Measurements from ENCODE around the gene TJP3. TPM values are rescaled to one million over a fixed set of nuclear protein-coding genes. Genes with fewer than 3 reads are reported as not detected.

TJP3 gene
- total and polyA plus RNA-seq, 10 of the 15 experiments (the other 5 are each of a cell fraction or from before 2014, with no cell fraction given) = 0.04 to 1.2 (median 0.29) TPM; not detected in 6

GRCh38 chr19:3723883-3724282 is 15.7 kb downstream of the TJP3 start (continued):
- TF ChIP-seq POLR2A (IDR thresholded peaks at IDR 0.05; ENCODE audit: low read depth, low read length) (no peak), NFIC (IDR thresholded peaks at IDR 0.05; ENCODE audit: low read depth, low read length) (no peak), E2F4 (IDR thresholded peaks at IDR 0.05; ENCODE audit: low read depth, low read length) (no peak), NFYB (IDR thresholded peaks at IDR 0.05; ENCODE audit: insufficient read depth, low read depth, low read length) (no peak)

GRCh38 chr19:3725121-3725520 is 16.9 kb downstream of the TJP3 start:
- SMC1A ChIA-PET (ENCODE audit: uncharacterized antibody, unreplicated experiment) = no interaction called here
- Histone ChIP-seq H2AFZ (ENCODE audit: control insufficient read depth, low read depth, low read length) (no peak overlapping the region), H3K36me3 (ENCODE audit: control insufficient read depth in 2 of 2, insufficient read depth in 2 of 2, low read length in 1 of 2) (no peaks in the 10 kb centered on the region), H3K27ac (ENCODE audit: control insufficient read depth, insufficient read depth) (no peak overlapping the region), H3K4me3 (no peak overlapping the region), H3K4me1 (ENCODE audit: control insufficient read depth, insufficient read depth, low read length) (no peaks in the 10 kb centered on the region), H3K79me2 (ENCODE audit: control insufficient read depth, insufficient read depth, low read length) (no peaks in the 10 kb centered on the region), H3K9ac (ENCODE audit: control insufficient read depth, insufficient read depth, low read length) (no peak overlapping the region), H4K20me1 (ENCODE audit: control insufficient read depth, insufficient read depth) (no peaks in the 10 kb centered on the region), H3K9me3 (replicated peaks; ENCODE audit: control insufficient read depth, insufficient read depth, low read length) (no peaks in the 10 kb centered on the region), H3K27me3 (replicated peaks in 1 of 2; ENCODE audit: control insufficient read depth in 2 of 2, insufficient read depth in 2 of 2, low read length in 1 of 2) (peaks cover 1 to 3% of the 10 kb centered on the region in 2 experiments; a peak in 1 of 4 replicates), H3K4me2 (ENCODE audit: control insufficient read depth, insufficient read depth) (no peak overlapping the region)
- POLR2A ChIA-PET = no interaction called here
- RAD21 ChIA-PET (ENCODE audit: unreplicated experiment) = interaction anchor here (0.6 to 0.7 kb wide), 2 partner anchors 15 to 264 kb away, joined by 3 read pairs; no protein-coding TSS in a partner anchor
- FAIRE-seq (no peak), DNase-seq (ENCODE audit: low read depth, low spot score) (no peak), ATAC-seq (no peak)
- in situ Hi-C loops (cut with MboI) = no loop called here
- no TSS peak for BruUV-seq (replicated peaks)
- CTCF ChIA-PET = no interaction called here
- TF ChIP-seq MTA3 (IDR thresholded peaks at IDR 0.05; ENCODE audit: borderline replicate concordance, low read length) (no peak), TCF3 (IDR thresholded peaks at IDR 0.05; ENCODE audit: borderline replicate concordance, insufficient read depth, low read depth, low read length) (no peak), TCF7 (IDR thresholded peaks at IDR 0.05; ENCODE audit: borderline replicate concordance) (no peak), MYB (IDR thresholded peaks at IDR 0.05; ENCODE audit: borderline replicate concordance, low read depth, low read length) (no peak), FOXM1 (IDR thresholded peaks at IDR 0.05; ENCODE audit: low read depth, low read length) (no peak), RFX5 (IDR thresholded peaks at IDR 0.05; ENCODE audit: low read depth, low read length) (no peak), NR2C2 (IDR thresholded peaks at IDR 0.05; ENCODE audit: borderline replicate concordance, control insufficient read depth, insufficient read length, low read depth) (no peak), USF1 (IDR thresholded peaks at IDR 0.05; ENCODE audit: borderline replicate concordance, extremely low read length, insufficient read depth, low read depth, low read length) (no peak), SREBF1 (IDR thresholded peaks at IDR 0.05; ENCODE audit: low read length) (no peak), MAX (IDR thresholded peaks at IDR 0.05; ENCODE audit: low read depth, low read length) (no peak), SMC3 (IDR thresholded peaks at IDR 0.05; ENCODE audit: borderline replicate concordance, low read length) (no peak), LARP7 (IDR thresholded peaks at IDR 0.05) (no peak), EP300 (IDR thresholded peaks at IDR 0.05; ENCODE audit: borderline replicate concordance in 1 of 2, control insufficient read depth in 1 of 2, low read depth in 2 of 2, low read length in 2 of 2) (no peak), RCOR1 (conservative IDR thresholded peaks at IDR 0.05; ENCODE audit: low read depth, low read length) (no peak), NFXL1 (IDR thresholded peaks at IDR 0.05; ENCODE audit: borderline replicate concordance) (no peak), ESRRA (IDR thresholded peaks at IDR 0.05; ENCODE audit: low read length) (no peak)
- intact Hi-C loops (cut with micrococcal nuclease; ENCODE audit: unreplicated experiment) = no loop called here
- WGBS (ENCODE audit: insufficient coverage, insufficient replicate concordance, low lambda C conversion rate, missing lambda C conversion rate) = 31% methylated on average over 3 of the region's 3 CpGs

All from GM12878 (cell line).